ENCODE data around the gene SPDEF. TPM values are rescaled to one million over a fixed set of nuclear protein-coding genes. Genes with fewer than 3 reads are reported as not detected.

The SPDEF gene
- polyA plus RNA-seq, 3 donors from 2014 or later, result not detected

- peak overlapping the region in 2 of 6 donors; percentile 30 to 37 for H3K27ac Mint-ChIP-seq
Observed at GRCh38 chr6:34578445-34579262, 22.5 kb upstream of the SPDEF start.

DNA sequence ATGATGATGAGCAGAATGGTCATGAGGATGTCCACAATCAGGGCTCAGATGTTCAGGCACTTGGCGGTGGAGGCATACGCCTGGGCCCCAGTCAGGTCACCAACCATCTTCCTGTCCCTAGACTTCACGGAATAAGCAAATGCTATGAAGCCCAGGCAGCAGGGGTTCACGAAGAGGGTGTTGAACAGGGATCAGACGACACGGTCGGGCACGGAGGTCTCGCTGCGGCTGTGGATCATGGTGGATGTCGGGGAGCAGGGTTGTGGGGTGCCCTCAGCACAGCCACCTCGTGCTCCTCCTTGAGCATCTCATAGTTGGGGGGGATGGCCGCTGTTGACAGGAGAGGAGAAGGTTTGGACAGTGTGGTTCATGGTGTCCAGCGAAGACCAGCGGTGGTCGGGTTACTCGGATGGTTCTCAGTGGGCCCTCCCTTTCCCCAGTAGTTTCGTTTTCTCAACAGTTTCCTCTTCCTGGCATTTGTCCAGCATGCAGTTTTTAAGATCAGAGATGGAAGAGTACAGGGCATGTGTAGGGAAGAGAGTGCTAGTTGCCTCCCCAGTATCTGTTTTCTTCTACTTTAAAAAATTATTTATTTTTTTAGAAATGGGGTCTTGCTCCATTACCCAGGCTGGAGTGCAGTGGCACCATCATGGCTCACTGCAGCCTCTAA is 20.3 kb upstream of the SPDEF start:
- Mint-ChIP-seq H3K4me1 (peaks cover 5% of the 10 kb centered on the region in 2 donors), H3K36me3 (no peaks in the 10 kb centered on the region), H3K27ac (no peak overlapping the region), H3K27me3 (ENCODE audit: low read depth in 3 of 3) (peaks cover 0 to 9% (median 5%) of the 10 kb centered on the region in 3 donors), H3K4me3 (no peak overlapping the region), H3K9me3 (no peaks in the 10 kb centered on the region)
- no peak for DNase-seq

More at GRCh38 chr6:34578445-34579262, 22.5 kb upstream of the SPDEF start:
- DNase-seq, result no peak
- H3K9me3 Mint-ChIP-seq, result no peaks in the 10 kb centered on the region
- H3K4me1 Mint-ChIP-seq, result peaks cover 5 to 6% of the 10 kb centered on the region in 2 donors
- no peak overlapping the region for H3K4me3 Mint-ChIP-seq
- no peaks in the 10 kb centered on the region for H3K36me3 Mint-ChIP-seq
- H3K27me3 Mint-ChIP-seq (ENCODE audit: low read depth in 3 of 3), result peaks cover 0 to 7% (median 7%) of the 10 kb centered on the region in 3 donors

DNA sequence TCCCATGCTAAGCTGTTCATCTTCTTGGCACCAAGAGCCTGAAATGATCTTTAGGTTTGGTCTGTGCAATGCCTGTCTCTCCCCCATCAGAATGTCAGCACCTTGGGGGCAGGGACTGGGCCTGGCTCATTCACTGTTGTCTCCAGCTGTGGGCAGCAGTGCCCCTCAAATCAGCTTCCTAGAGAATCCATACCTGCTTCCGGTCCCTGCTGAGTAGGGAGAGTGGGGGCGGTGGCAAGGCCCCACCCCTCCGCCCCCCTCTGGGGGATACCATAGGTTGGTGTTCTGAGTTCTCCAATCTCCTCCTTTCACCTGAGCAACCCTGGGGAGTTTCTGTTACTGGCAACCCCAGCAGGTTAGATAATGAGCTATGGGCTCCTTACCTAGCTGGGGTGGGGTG is 19.2 kb upstream of the SPDEF start:
- H3K27ac Mint-ChIP-seq, result no peak overlapping the region
- DNase-seq, result no peak
- H3K27me3 Mint-ChIP-seq (ENCODE audit: low read depth in 3 of 3), result peaks cover 3 to 15% (median 5%) of the 10 kb centered on the region in 3 donors
- no peaks in the 10 kb centered on the region for H3K9me3 Mint-ChIP-seq
- no peak overlapping the region for H3K4me3 Mint-ChIP-seq
- no peaks in the 10 kb centered on the region for H3K36me3 Mint-ChIP-seq
- H3K4me1 Mint-ChIP-seq, result peaks cover 5% of the 10 kb centered on the region in 2 donors

DNA sequence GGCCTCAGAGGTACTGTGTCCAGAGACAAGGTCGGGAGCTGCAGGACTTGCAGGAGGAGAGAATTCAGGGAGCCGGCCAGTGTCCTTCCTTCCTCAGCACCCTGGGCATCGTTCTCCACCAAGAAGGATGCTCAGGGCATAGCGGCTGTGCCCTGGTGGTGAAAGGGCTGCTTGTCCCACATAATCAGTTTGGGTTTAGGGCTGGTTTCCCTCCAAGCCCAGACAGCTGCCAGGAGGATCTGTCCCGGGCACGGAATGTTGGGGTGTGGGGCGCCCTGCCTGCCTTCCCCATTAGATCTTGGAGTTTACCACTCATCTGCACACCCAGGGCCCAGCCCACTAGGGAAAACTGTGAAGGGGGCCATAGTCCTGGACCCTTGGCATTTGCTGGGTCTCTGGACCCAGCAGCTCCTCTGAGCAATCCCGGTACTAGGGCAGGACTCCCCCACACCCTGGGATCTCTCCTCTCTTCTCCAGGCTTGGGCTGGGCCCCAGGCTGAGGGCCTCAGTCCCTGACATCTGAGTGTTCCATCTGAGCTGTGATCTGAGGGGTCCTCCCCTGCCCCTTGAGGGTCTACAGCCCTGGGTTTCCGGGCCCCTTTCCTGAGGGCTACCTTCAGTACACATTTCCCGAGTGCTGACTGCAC is 18.6 kb upstream of the SPDEF start:
- Mint-ChIP-seq H3K9me3 (no peaks in the 10 kb centered on the region), H3K4me1 (peaks cover 5% of the 10 kb centered on the region in 2 donors), H3K27me3 (ENCODE audit: low read depth in 3 of 3) (peaks cover 3 to 15% (median 5%) of the 10 kb centered on the region in 3 donors), H3K36me3 (no peaks in the 10 kb centered on the region), H3K27ac (no peak overlapping the region), H3K4me3 (no peak overlapping the region)
- no peak for DNase-seq

DNA sequence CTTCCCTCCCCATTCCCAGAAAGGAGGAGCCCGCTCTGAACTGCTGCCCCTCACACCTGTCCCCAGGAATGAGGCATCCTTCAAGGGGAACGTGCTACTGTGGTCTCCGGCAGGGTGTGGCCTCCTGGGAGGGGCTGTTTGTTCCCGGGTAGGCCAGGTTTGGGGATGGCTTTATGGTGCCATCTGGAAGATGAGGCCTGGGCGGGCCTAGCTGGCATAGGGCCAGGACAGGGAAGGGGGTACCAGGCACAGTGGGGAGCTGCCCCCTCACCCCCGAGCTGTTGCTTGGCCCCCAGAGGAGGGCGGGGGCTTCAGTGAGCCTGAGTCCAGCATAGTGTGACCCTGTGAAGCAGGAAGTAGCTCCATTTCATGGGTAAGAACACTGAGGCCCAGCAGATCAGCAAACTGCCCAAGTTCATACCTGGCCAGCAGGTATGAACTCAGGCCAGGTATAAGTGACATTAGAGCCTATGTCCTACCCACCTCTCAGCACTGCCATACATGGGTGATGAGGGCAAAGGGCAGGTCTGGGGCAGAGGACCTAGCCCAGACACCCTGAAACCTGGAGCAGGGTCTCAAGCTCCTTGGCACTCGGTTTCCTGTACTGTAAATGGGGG is 17.5 kb upstream of the SPDEF start:
- no peak overlapping the region for H3K4me3 Mint-ChIP-seq

GRCh38 chr6:34572585-34572984 is 16.5 kb upstream of the SPDEF start:
- Mint-ChIP-seq H3K9me3 (no peaks in the 10 kb centered on the region), H3K4me3 (no peak overlapping the region), H3K27me3 (ENCODE audit: low read depth in 3 of 3) (peaks cover 3 to 15% (median 5%) of the 10 kb centered on the region in 3 donors), H3K4me1 (peaks cover 5% of the 10 kb centered on the region in 2 donors), H3K27ac (no peak overlapping the region), H3K36me3 (no peaks in the 10 kb centered on the region)
- DNase-seq, result no peak

More for the DNA sequence above, 17.5 kb upstream of the SPDEF start:
- Mint-ChIP-seq H3K9me3 (no peaks in the 10 kb centered on the region), H3K27me3 (ENCODE audit: low read depth in 3 of 3) (peaks cover 3 to 15% (median 5%) of the 10 kb centered on the region in 3 donors), H3K36me3 (no peaks in the 10 kb centered on the region), H3K4me1 (peaks cover 5% of the 10 kb centered on the region in 2 donors), H3K27ac (no peak overlapping the region)
- no peak for DNase-seq

DNA sequence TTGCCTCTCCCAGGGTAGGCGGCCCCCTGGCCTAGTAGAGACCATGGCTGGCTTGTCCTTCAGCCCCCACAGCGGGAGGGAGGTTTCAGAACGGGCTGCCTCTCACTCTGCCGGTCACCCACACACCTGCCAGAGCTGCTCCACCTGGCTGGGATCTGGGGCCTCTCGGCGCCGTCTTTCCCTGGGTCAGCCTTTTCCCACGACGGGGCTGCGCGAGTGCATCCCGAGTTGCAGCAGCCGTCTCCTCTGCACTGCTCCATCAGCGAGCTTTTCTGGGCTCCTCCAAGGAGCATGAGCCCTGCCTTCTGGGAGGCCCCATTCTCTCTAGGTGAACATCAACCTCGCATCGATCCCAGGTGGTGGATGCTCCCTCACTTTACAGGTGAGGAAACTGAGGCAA is 15.9 kb upstream of the SPDEF start:
- DNase-seq, result no peak
- H3K36me3 Mint-ChIP-seq, result no peaks in the 10 kb centered on the region
- no peak overlapping the region for H3K4me3 Mint-ChIP-seq
- peaks cover 5% of the 10 kb centered on the region in 2 donors for H3K4me1 Mint-ChIP-seq
- H3K27me3 Mint-ChIP-seq (ENCODE audit: low read depth in 3 of 3), result peaks cover 5 to 20% (median 7%) of the 10 kb centered on the region in 3 donors
- H3K27ac Mint-ChIP-seq, result no peak overlapping the region
- H3K9me3 Mint-ChIP-seq, result no peaks in the 10 kb centered on the region

DNA sequence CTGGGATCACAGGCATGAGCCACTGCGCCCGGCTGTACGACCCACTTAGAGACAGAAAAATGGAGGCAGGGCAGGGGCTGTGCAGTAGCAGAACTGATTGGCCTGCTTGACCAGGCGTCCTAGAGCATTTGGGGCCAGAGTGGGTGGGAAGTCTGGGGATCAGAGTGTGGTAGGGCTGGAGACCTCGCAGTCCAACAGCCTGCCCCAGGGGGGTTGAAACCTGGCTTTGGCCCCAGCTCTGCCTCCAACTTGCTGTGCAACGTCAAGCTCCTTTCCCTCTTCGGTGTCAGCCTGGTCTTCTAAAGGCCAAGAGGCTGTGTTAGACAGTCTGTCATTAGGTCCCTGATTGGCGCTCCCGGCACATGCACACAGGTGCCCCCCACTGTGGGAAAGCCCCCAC is 15.3 kb upstream of the SPDEF start:
- H3K27ac Mint-ChIP-seq, result peak overlapping the region in 1 of 6 donors; percentile 61
- no peak for DNase-seq
- H3K27me3 Mint-ChIP-seq (ENCODE audit: low read depth in 3 of 3), result peaks cover 5 to 23% (median 7%) of the 10 kb centered on the region in 3 donors
- H3K9me3 Mint-ChIP-seq, result no peaks in the 10 kb centered on the region
- no peaks in the 10 kb centered on the region for H3K36me3 Mint-ChIP-seq
- peaks cover 3 to 4% of the 10 kb centered on the region in 2 donors for H3K4me1 Mint-ChIP-seq
- H3K4me3 Mint-ChIP-seq, result no peak overlapping the region

GRCh38 chr6:34570066-34570833 is 14.1 kb upstream of the SPDEF start:
- Mint-ChIP-seq H3K4me3 (no peak overlapping the region), H3K27me3 (ENCODE audit: low read depth in 3 of 3) (peaks cover 3 to 19% (median 7%) of the 10 kb centered on the region in 3 donors), H3K27ac (no peak overlapping the region), H3K9me3 (no peaks in the 10 kb centered on the region), H3K36me3 (no peaks in the 10 kb centered on the region), H3K4me1 (no peaks in the 10 kb centered on the region)
- DNase-seq, result no peak

- Mint-ChIP-seq H3K4me1 (no peaks in the 10 kb centered on the region), H3K27ac (no peak overlapping the region), H3K4me3 (no peak overlapping the region), H3K27me3 (ENCODE audit: low read depth in 3 of 3) (peaks cover 5 to 16% (median 7%) of the 10 kb centered on the region in 3 donors), H3K36me3 (no peaks in the 10 kb centered on the region), H3K9me3 (no peaks in the 10 kb centered on the region)
- no peak for DNase-seq
Observed at GRCh38 chr6:34569361-34569973, 13.3 kb upstream of the SPDEF start.

DNA sequence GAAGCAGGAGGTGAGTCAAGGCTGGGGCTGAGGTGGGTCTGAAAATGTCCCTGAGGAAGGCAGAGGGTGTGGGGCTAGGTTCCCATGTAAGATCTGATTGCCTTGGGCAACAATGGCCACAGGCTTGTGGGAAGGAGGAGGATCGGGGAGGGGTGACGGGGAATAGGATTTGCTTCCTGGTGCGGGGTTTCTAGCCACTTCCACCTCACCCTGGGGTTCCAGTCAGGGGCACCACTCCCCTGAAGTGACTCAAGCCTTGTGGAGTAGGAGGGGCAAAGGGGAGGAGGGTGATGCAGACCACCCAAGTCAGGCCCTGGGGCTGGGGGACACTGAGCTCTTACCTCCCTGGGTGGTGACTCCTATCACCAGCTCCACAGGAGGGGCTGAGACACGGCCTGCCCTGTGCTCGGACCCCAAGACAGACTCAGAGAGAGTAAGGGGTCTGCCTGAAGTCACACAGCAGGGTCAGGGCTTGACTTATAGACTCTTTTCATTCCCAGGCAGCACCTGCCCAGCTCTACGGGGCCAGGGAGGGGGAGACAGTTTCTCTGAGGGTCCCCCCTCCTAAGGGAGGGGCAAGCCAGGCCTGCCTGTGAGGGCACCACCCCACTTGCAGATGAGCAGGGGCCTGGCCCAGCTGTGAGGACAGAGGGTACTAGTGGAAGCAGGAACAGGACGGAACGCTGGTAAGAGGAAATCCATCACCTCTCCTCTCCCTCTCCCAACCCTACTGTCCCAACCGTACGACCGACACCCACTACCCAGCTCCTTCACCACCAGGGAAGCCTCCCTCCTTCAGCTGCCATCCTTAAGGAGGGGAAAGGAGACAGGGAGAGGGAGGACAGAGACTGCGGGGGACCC is 12.4 kb upstream of the SPDEF start:
- Mint-ChIP-seq H3K36me3 (no peaks in the 10 kb centered on the region), H3K9me3 (no peaks in the 10 kb centered on the region), H3K4me1 (no peaks in the 10 kb centered on the region), H3K27me3 (ENCODE audit: low read depth in 3 of 3) (peaks cover 2 to 15% (median 7%) of the 10 kb centered on the region in 3 donors), H3K4me3 (no peak overlapping the region), H3K27ac (no peak overlapping the region)
- DNase-seq, result no peak

Data from immature natural killer cell (primary cell).